Measurements from ENCODE around the gene ZFP69. TPM values are rescaled to one million over a fixed set of nuclear protein-coding genes. Genes with fewer than 3 reads are reported as not detected.
"Not testable (repeated sequence)": the region's sequence is repeated elsewhere in the genome, so short reads cannot be mapped to it uniquely, and the experiment has no call there.

ZFP69 gene
- total and polyA plus RNA-seq, 2 of the 4 experiments (the other 2 are of a cell fraction) = 1.2 to 1.6 TPM

DNA sequence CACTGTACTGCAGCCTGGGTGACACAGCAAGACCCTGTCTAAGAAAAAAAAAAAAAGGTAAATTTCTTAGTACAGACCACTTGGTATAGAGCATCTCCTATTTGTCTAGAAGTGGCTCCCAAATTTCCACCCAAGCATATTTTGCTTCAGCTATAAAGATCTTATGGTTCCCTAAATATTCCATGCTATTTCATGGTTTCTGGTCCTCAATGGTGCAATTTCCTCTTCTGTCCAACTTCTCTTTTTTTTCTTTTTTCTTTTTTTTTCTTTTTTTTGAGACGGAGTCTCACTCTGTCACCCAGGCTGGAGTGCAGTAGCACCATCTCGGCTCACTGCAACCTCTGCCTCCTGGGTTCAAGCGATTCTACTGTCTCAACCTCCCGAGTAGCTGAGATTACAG lies 25.6 kb downstream of the ZFP69 start:
- H3K4me3 ChIP-seq (ENCODE audit: insufficient read depth, low read depth, low read length); H2BK20ac ChIP-seq (ENCODE audit: low read depth, low read length); H2BK120ac ChIP-seq (ENCODE audit: low read depth, low read length); H3K14ac ChIP-seq (replicated peaks; ENCODE audit: low read depth, low read length); H3K4me1 ChIP-seq (ENCODE audit: control insufficient read depth, insufficient read depth, low read length); H3K18ac ChIP-seq (ENCODE audit: low read depth, low read length); H4K5ac ChIP-seq (ENCODE audit: low read depth, low read length); H3K4ac ChIP-seq (ENCODE audit: low read depth, low read length); H3K9me1 ChIP-seq (ENCODE audit: insufficient read depth, low read length); ATAC-seq (ENCODE audit: low read depth); H4K91ac ChIP-seq (ENCODE audit: insufficient read depth, low read depth, low read length); H3K9ac ChIP-seq (ENCODE audit: low read depth, low read length); dilution Hi-C loops (cut with HindIII; ENCODE audit: low sequenced_read_pairs, unreplicated experiment); H3K79me1 ChIP-seq (ENCODE audit: low read depth in 1 of 2, low read length in 2 of 2); H3K23ac ChIP-seq (ENCODE audit: low read depth, low read length); H2AK5ac ChIP-seq (ENCODE audit: low read depth, low read length); H2AFZ ChIP-seq (replicated peaks; ENCODE audit: low read length, poor library complexity); in situ Hi-C loops (cut with MboI; ENCODE audit: low sequenced_read_pairs); H2BK15ac ChIP-seq (ENCODE audit: low read depth, low read length); POLR2A ChIA-PET (ENCODE audit: unreplicated experiment); H2BK5ac ChIP-seq (ENCODE audit: low read depth, low read length, poor library complexity, severe bottlenecking); H3K27ac ChIP-seq (ENCODE audit: insufficient read depth, low read length); H4K8ac ChIP-seq (ENCODE audit: low read depth in 2 of 2, low read length in 2 of 2); H4K20me1 ChIP-seq (ENCODE audit: insufficient read depth, low read length); H3K36me3 ChIP-seq (ENCODE audit: control insufficient read depth, insufficient read depth, low read length); H3K4me2 ChIP-seq (ENCODE audit: low read depth, low read length); intact Hi-C loops (cut with micrococcal nuclease); CTCF ChIA-PET; DNase-seq; BruUV-seq (replicated peaks); H2AK9ac ChIP-seq (replicated peaks; ENCODE audit: low read depth, low read length, poor library complexity); H3K56ac ChIP-seq (ENCODE audit: extremely low read depth, insufficient read depth, low read length); H3K27me3 ChIP-seq (ENCODE audit: control insufficient read depth, insufficient read depth, low read length): not testable (repeated sequence)
- peaks cover 48% of the 10 kb centered on the region for H3K9me3 ChIP-seq (ENCODE audit: control insufficient read depth, insufficient read depth, low read length)
- no CpG with 5 or more reads among the region's 4 CpGs for WGBS, 2 experiments (ENCODE audit: extremely low coverage in 2 of 2, insufficient read length in 1 of 2)
